ENCODE results near the gene XCL1.

The XCL1 gene

GRCh38 chr1:168598892-168599291, 22.5 kb downstream of the XCL1 start:
- DNase-seq (ENCODE audit: insufficient read length, low spot score), result no peak
- no peak for FAIRE-seq
- no peak for TF ChIP-seq CTCF (IDR thresholded peaks at IDR 0.05; ENCODE audit: insufficient read depth, missing control alignments)

DNA sequence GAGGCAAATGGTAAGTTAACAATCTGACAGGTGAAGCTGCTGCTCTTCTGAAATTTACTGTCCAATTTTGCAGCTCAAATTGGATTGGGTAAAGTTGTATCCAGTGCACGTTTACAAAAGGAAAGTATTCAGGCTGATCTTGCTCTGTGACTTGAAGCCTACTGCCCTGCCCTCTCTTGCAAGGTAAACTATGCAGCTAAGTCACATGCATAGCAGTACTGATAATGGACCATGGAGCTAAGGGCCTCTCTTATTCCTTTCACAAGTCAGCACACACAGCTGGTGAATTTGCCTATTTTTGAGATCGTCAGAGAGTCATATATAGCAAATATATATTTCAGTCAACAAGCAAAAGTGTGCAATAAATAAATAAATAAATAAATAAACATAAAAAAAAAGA, 23.2 kb downstream of the XCL1 start:
- FAIRE-seq (no peak), DNase-seq (ENCODE audit: insufficient read length, low spot score) (no peak)

DNA sequence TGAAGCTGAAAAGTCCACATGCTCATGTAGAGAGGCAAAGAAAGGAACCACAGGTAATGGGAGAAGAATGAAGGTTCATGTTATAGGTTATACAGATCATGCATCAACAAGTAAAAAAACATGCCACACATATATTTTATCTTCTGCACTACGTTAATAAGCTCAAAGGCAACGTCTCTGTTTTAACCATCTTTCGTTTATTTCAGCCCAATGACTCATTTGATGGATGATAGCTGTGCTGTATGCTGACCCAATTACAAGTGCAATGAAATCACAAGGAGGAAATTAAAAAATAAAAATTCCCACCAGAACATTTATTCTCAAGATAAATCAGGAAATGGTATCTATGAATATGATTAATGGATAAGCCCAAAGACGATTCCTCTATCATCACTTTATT, 24.6 kb downstream of the XCL1 start:
- peak; percentile 35 for FAIRE-seq
- TF ChIP-seq CTCF (IDR thresholded peaks at IDR 0.05; ENCODE audit: insufficient read depth, missing control alignments), result no peak
- no peak for DNase-seq (ENCODE audit: insufficient read length, low spot score)

More for the DNA sequence above, 23.2 kb downstream of the XCL1 start:
- TF ChIP-seq CTCF (IDR thresholded peaks at IDR 0.05; ENCODE audit: insufficient read depth, missing control alignments), result no peak

DNA sequence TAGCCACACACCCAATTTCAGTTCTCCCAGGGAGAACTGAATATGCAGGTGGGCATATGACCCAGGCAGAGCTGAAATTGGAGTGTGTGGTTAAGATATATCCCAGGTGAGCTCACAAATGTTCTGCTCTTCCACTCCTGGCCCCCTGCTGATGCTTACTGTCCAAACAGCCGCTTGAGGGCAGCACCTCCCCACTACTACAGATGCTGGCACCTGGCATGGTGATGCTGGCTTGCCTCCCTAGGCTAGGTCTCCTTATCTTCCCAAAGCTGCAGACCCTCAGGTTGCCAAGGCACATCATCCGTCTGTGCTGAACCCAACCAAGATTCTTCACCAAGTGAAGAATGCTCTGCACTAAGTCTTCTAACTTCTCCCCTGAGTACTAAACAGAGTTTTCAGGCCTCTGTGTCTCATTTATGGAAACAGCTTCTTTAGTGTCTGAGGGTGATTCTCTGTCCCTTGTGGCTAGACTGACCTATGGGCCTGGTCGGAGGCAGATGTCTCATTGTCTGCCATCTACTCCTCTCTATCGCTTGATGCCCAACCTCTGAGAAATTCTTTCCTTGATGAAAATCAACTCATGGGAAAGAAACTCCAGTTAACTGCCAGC, 27.2 kb downstream of the XCL1 start:
- FAIRE-seq, result peak; percentile 90
- DNase-seq (ENCODE audit: insufficient read length, low spot score), result peak; percentile 20
- TF ChIP-seq CTCF (IDR thresholded peaks at IDR 0.05; ENCODE audit: insufficient read depth, missing control alignments), result peak; percentile 97

DNA sequence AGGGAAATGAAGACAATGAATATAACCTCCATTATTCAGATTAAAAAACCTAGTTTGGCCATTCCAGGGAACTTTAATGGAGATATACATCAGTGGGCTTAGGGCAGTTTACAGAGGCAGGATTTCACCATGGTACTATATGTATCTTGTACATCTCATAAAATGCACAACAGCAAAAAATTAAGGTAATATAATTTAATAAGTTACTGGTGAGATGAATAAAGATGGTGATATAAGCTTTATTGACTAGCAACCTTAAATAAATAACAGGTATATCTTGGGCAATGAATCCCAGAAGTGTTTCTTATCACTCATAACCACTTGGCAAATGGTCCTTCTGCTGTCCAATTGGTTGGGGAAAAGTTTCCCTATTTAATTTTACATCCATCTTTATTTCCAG, 29.0 kb downstream of the XCL1 start:
- no peak for TF ChIP-seq CTCF (IDR thresholded peaks at IDR 0.05; ENCODE audit: insufficient read depth, missing control alignments)
- FAIRE-seq (peak; percentile 55), DNase-seq (ENCODE audit: insufficient read length, low spot score) (no peak)

GRCh38 chr1:168606096-168606495, 29.7 kb downstream of the XCL1 start:
- no peak for FAIRE-seq
- no peak for TF ChIP-seq CTCF (IDR thresholded peaks at IDR 0.05; ENCODE audit: insufficient read depth, missing control alignments)
- DNase-seq (ENCODE audit: insufficient read length, low spot score), result no peak

GRCh38 chr1:168607872-168608428, 31.5 kb downstream of the XCL1 start:
- no peak for FAIRE-seq
- no peak for DNase-seq (ENCODE audit: insufficient read length, low spot score)
- TF ChIP-seq CTCF (IDR thresholded peaks at IDR 0.05; ENCODE audit: insufficient read depth, missing control alignments), result no peak
